ENCODE data around the gene EHD2.
A peak's percentile ranks its signal among the peaks of the same experiment; 100 is the strongest.
"Not testable (repeated sequence)": the region's sequence is repeated elsewhere in the genome, so short reads cannot be mapped to it uniquely, and the experiment has no call there.

Gene EHD2

GRCh38 chr19:47713046-47714021 lies at the start of gene EHD2:
EHD2 (plus strand) TSS chr19:47713422; CDS start chr19:47716613, 3,191 bp downstream.
- peak; percentile 97 for DNase-seq (ENCODE audit: low spot score)

GRCh38 chr19:47663435-47663910 lies 49.7 kb upstream of the EHD2 start:
- peak; percentile 79 for DNase-seq (ENCODE audit: low spot score)

- DNase-seq (ENCODE audit: low spot score), result peak; percentile 92
Measured at GRCh38 chr19:47663911-47664771, 49.1 kb upstream of the EHD2 start.

- not testable (repeated sequence) for DNase-seq (ENCODE audit: low spot score)
Measured at GRCh38 chr19:47668556-47668955, 44.7 kb upstream of the EHD2 start.

- no peak for DNase-seq (ENCODE audit: low spot score)
Measured at GRCh38 chr19:47670736-47671135, 42.5 kb upstream of the EHD2 start.

- no peak for DNase-seq (ENCODE audit: low spot score)
Measured at GRCh38 chr19:47671499-47671898, 41.7 kb upstream of the EHD2 start.

- DNase-seq (ENCODE audit: low spot score), result no peak
Measured at GRCh38 chr19:47673426-47673825, 39.8 kb upstream of the EHD2 start.

- DNase-seq (ENCODE audit: low spot score), result no peak
Measured at GRCh38 chr19:47674548-47674947, 38.7 kb upstream of the EHD2 start.

- DNase-seq (ENCODE audit: low spot score), result no peak
Measured at GRCh38 chr19:47675271-47675670, 38.0 kb upstream of the EHD2 start.

- DNase-seq (ENCODE audit: low spot score), result no peak
Measured at GRCh38 chr19:47675859-47676258, 37.4 kb upstream of the EHD2 start.

GRCh38 chr19:47676811-47677210 lies 36.4 kb upstream of the EHD2 start:
- DNase-seq (ENCODE audit: low spot score), result no peak

- no peak for DNase-seq (ENCODE audit: low spot score)
Measured at GRCh38 chr19:47679251-47679900, 33.8 kb upstream of the EHD2 start.

- DNase-seq (ENCODE audit: low spot score), result no peak
Measured at GRCh38 chr19:47679922-47680857, 33.0 kb upstream of the EHD2 start.

GRCh38 chr19:47680858-47681332 lies 32.3 kb upstream of the EHD2 start:
- no peak for DNase-seq (ENCODE audit: low spot score)

GRCh38 chr19:47681388-47681787 lies 31.8 kb upstream of the EHD2 start:
- DNase-seq (ENCODE audit: low spot score), result no peak

- no peak for DNase-seq (ENCODE audit: low spot score)
Measured at GRCh38 chr19:47681936-47682335, 31.3 kb upstream of the EHD2 start.

- DNase-seq (ENCODE audit: low spot score), result no peak
Measured at GRCh38 chr19:47682939-47683338, 30.3 kb upstream of the EHD2 start.

- no peak for DNase-seq (ENCODE audit: low spot score)
Measured at GRCh38 chr19:47686679-47687450, 26.4 kb upstream of the EHD2 start.

GRCh38 chr19:47687906-47688305 lies 25.3 kb upstream of the EHD2 start:
- DNase-seq (ENCODE audit: low spot score), result no peak

- no peak for DNase-seq (ENCODE audit: low spot score)
Measured at GRCh38 chr19:47691090-47691489, 22.1 kb upstream of the EHD2 start.

Measured in GM03348 (cell line).